Ishikawa (cell line): ENCODE measurements around the gene RNU1-2.
A peak's percentile ranks its signal among the peaks of the same experiment; 100 is the strongest.

Source experiments
- CEBPB ChIP-seq: IDR thresholded peaks from 2 replicates; pipeline ENCODE4 v1.6.1; 2012
- CREB1 ChIP-seq: IDR thresholded peaks from 2 replicates; pipeline ENCODE4 v1.6.1; 2012; ENCODE audit warnings: low read depth
- EGR1 ChIP-seq: IDR thresholded peaks from 2 replicates; pipeline ENCODE4 v1.6.1; 2012
- EP300 ChIP-seq: IDR thresholded peaks from 2 replicates; pipeline ENCODE4 v1.6.1; 2012; ENCODE audit warnings: borderline replicate concordance
- FOXM1 ChIP-seq: IDR thresholded peaks from 2 replicates; pipeline ENCODE4 v1.6.1; 2012; ENCODE audit warnings: low read depth, borderline replicate concordance
- MAX ChIP-seq: IDR thresholded peaks from 2 replicates; pipeline ENCODE4 v1.6.1; 2012
- NFIC ChIP-seq: IDR thresholded peaks from 2 replicates; pipeline ENCODE4 v1.6.1; 2012
- RAD21 ChIP-seq: IDR thresholded peaks from 2 replicates; pipeline ENCODE4 v1.6.1; 2012; ENCODE audit warnings: low read depth
- REST ChIP-seq: IDR thresholded peaks from 2 replicates; pipeline ENCODE4 v1.6.1; 2012; ENCODE audit warnings: low read depth, mild to moderate bottlenecking
- TAF1 ChIP-seq: IDR thresholded peaks from 2 replicates; pipeline ENCODE4 v1.6.1; 2012; ENCODE audit warnings: low read depth, mild to moderate bottlenecking
- TCF12 ChIP-seq: IDR thresholded peaks from 2 replicates; pipeline ENCODE4 v1.6.1; 2012; ENCODE audit warnings: low read depth
- TEAD4 ChIP-seq: IDR thresholded peaks from 2 replicates; pipeline ENCODE4 v1.6.1; 2012
- USF1 ChIP-seq: IDR thresholded peaks from 2 replicates; pipeline ENCODE4 v1.6.1; 2012
- YY1 ChIP-seq: IDR thresholded peaks from 2 replicates; pipeline ENCODE4 v1.6.1; 2012; ENCODE audit warnings: low read depth
- ZBTB7A ChIP-seq: IDR thresholded peaks from 2 replicates; pipeline ENCODE4 v1.6.1; 2012; ENCODE audit warnings: low read depth

The RNU1-2 gene

GRCh38 chr1:16915627-16915973 lies 19.8 kb downstream of the RNU1-2 start:
- TF ChIP-seq RAD21: peak; percentile 40
- TF ChIP-seq TAF1: no peak
- TF ChIP-seq YY1: no peak

GRCh38 chr1:16918371-16918770 lies 22.6 kb downstream of the RNU1-2 start:
- no peak for TF ChIP-seq TAF1

GRCh38 chr1:16920951-16921350 lies 25.2 kb downstream of the RNU1-2 start:
- no peak for TF ChIP-seq CEBPB
- TF ChIP-seq TEAD4: no peak
- no peak for TF ChIP-seq CREB1
- no peak for TF ChIP-seq TAF1
- TF ChIP-seq REST: no peak
- TF ChIP-seq RAD21: no peak
- TF ChIP-seq NFIC: no peak

GRCh38 chr1:16921391-16922185 lies 25.8 kb downstream of the RNU1-2 start, which contains the start of gene CROCC:
Gene CROCC (plus strand): TSS chr1:16921931. CDS start chr1:16922019, 88 bp downstream.
- no peak for TF ChIP-seq CREB1
- peak; percentile 54; the same call in 1 of the 2 replicates for TF ChIP-seq MAX
- TF ChIP-seq TEAD4: peak; percentile 53
- TF ChIP-seq YY1: no peak
- TF ChIP-seq RAD21: no peak
- TF ChIP-seq ZBTB7A: 0 out of 2 replicates have a peak, but pooled peaks have one; percentile 3
- TF ChIP-seq USF1: peak; percentile 65
- TF ChIP-seq EGR1: no peak

GRCh38 chr1:16922466-16922865 lies 26.7 kb downstream of the RNU1-2 start:
- TF ChIP-seq ZBTB7A (no peak), NFIC (no peak), CEBPB (no peak), RAD21 (no peak), USF1 (no peak), CREB1 (no peak), TEAD4 (no peak), FOXM1 (no peak), TCF12 (no peak), MAX (no peak), REST (no peak), TAF1 (no peak), EGR1 (no peak), YY1 (no peak), EP300 (no peak)

GRCh38 chr1:16922885-16923431 lies 27.2 kb downstream of the RNU1-2 start:
- TF ChIP-seq USF1 (no peak), YY1 (no peak), ZBTB7A (no peak), FOXM1 (no peak), TCF12 (no peak), RAD21 (no peak), TAF1 (no peak), TEAD4 (no peak), CEBPB (no peak), REST (no peak), CREB1 (no peak), MAX (no peak), EP300 (no peak), NFIC (no peak), EGR1 (no peak)
